Measurements from ENCODE around the gene GUCA2B. TPM values are rescaled to one million over a fixed set of nuclear protein-coding genes. Genes with fewer than 3 reads are reported as not detected.
A peak's percentile ranks its signal among the peaks of the same experiment; 100 is the strongest.

GUCA2B gene
- total RNA-seq, 1 experiment from 2014 or later = not detected

GRCh38 chr1:42176902-42177519 is 23.8 kb downstream of the GUCA2B start:
- in situ Hi-C loops (cut with HindIII; ENCODE audit: low pct_unique_long_range_greater_than_20kb, low sequenced_read_pairs) = no loop called here
- DNase-seq (ENCODE audit: low read depth, low spot score) = peak; percentile 57

- in situ Hi-C loops (cut with HindIII; ENCODE audit: low pct_unique_long_range_greater_than_20kb, low sequenced_read_pairs) = no loop called here
- peak; percentile 13 for DNase-seq (ENCODE audit: low read depth, low spot score)
Observed at GRCh38 chr1:42177541-42177981, 24.4 kb downstream of the GUCA2B start.

GRCh38 chr1:42178249-42178648 is 25.0 kb downstream of the GUCA2B start:
- in situ Hi-C loops (cut with HindIII; ENCODE audit: low pct_unique_long_range_greater_than_20kb, low sequenced_read_pairs) = no loop called here
- DNase-seq (ENCODE audit: low read depth, low spot score) = no peak

GRCh38 chr1:42179275-42179674 is 26.1 kb downstream of the GUCA2B start:
- DNase-seq (ENCODE audit: low read depth, low spot score) = no peak
- in situ Hi-C loops (cut with HindIII; ENCODE audit: low pct_unique_long_range_greater_than_20kb, low sequenced_read_pairs) = no loop called here

- DNase-seq (ENCODE audit: low read depth, low spot score) = no peak
- in situ Hi-C loops (cut with HindIII; ENCODE audit: low pct_unique_long_range_greater_than_20kb, low sequenced_read_pairs) = no loop called here
Observed at GRCh38 chr1:42179900-42180329, 26.7 kb downstream of the GUCA2B start.

- in situ Hi-C loops (cut with HindIII; ENCODE audit: low pct_unique_long_range_greater_than_20kb, low sequenced_read_pairs) = no loop called here
- no peak for DNase-seq (ENCODE audit: low read depth, low spot score)
Observed at GRCh38 chr1:42181687-42182086, 28.5 kb downstream of the GUCA2B start.

GRCh38 chr1:42183210-42183956 is 30.2 kb downstream of the GUCA2B start:
- in situ Hi-C loops (cut with HindIII; ENCODE audit: low pct_unique_long_range_greater_than_20kb, low sequenced_read_pairs) = no loop called here
- DNase-seq (ENCODE audit: low read depth, low spot score) = no peak

GRCh38 chr1:42183957-42184268 is 30.7 kb downstream of the GUCA2B start:
- in situ Hi-C loops (cut with HindIII; ENCODE audit: low pct_unique_long_range_greater_than_20kb, low sequenced_read_pairs) = no loop called here
- no peak for DNase-seq (ENCODE audit: low read depth, low spot score)

GRCh38 chr1:42184616-42185015 is 31.4 kb downstream of the GUCA2B start:
- in situ Hi-C loops (cut with HindIII; ENCODE audit: low pct_unique_long_range_greater_than_20kb, low sequenced_read_pairs) = no loop called here
- no peak for DNase-seq (ENCODE audit: low read depth, low spot score)

GRCh38 chr1:42186152-42186551 is 32.9 kb downstream of the GUCA2B start:
- no peak for DNase-seq (ENCODE audit: low read depth, low spot score)

GRCh38 chr1:42189931-42190853 is 37.0 kb downstream of the GUCA2B start:
- DNase-seq (ENCODE audit: low read depth, low spot score) = no peak
- in situ Hi-C loops (cut with HindIII; ENCODE audit: low pct_unique_long_range_greater_than_20kb, low sequenced_read_pairs) = no loop called here

More at GRCh38 chr1:42186152-42186551, 32.9 kb downstream of the GUCA2B start:
- in situ Hi-C loops (cut with HindIII; ENCODE audit: low pct_unique_long_range_greater_than_20kb, low sequenced_read_pairs) = no loop called here

GRCh38 chr1:42191319-42191718 is 38.1 kb downstream of the GUCA2B start:
- no peak for DNase-seq (ENCODE audit: low read depth, low spot score)
- in situ Hi-C loops (cut with HindIII; ENCODE audit: low pct_unique_long_range_greater_than_20kb, low sequenced_read_pairs) = no loop called here

- no peak for DNase-seq (ENCODE audit: low read depth, low spot score)
- in situ Hi-C loops (cut with HindIII; ENCODE audit: low pct_unique_long_range_greater_than_20kb, low sequenced_read_pairs) = no loop called here
Observed at GRCh38 chr1:42192106-42192505, 38.9 kb downstream of the GUCA2B start.

- in situ Hi-C loops (cut with HindIII; ENCODE audit: low pct_unique_long_range_greater_than_20kb, low sequenced_read_pairs) = no loop called here
- DNase-seq (ENCODE audit: low read depth, low spot score) = no peak
Observed at GRCh38 chr1:42195841-42196240, 42.6 kb downstream of the GUCA2B start.

GRCh38 chr1:42198251-42198650 is 45.0 kb downstream of the GUCA2B start:
- in situ Hi-C loops (cut with HindIII; ENCODE audit: low pct_unique_long_range_greater_than_20kb, low sequenced_read_pairs) = no loop called here
- DNase-seq (ENCODE audit: low read depth, low spot score) = no peak

- in situ Hi-C loops (cut with HindIII; ENCODE audit: low pct_unique_long_range_greater_than_20kb, low sequenced_read_pairs) = no loop called here
- no peak for DNase-seq (ENCODE audit: low read depth, low spot score)
Observed at GRCh38 chr1:42201986-42202385, 48.8 kb downstream of the GUCA2B start.

All from SK-MEL-5 (cell line).